Measurements from ENCODE around the gene KANSL1.

GRCh38 chr17:46147296-46147695 is 45.9 kb downstream of the KANSL1 start:
- TF ChIP-seq REST (IDR thresholded peaks at IDR 0.05; ENCODE audit: insufficient read depth in 1 of 2, low read depth in 2 of 2, low read length in 2 of 2): no peak
- TF ChIP-seq POLR2AphosphoS5 (IDR thresholded peaks at IDR 0.05; ENCODE audit: low read depth, low read length): no peak
- TF ChIP-seq TAF1 (IDR thresholded peaks at IDR 0.05; ENCODE audit: borderline replicate concordance, insufficient read depth, low read length): no peak
- no peak for TF ChIP-seq SIN3A (IDR thresholded peaks at IDR 0.05; ENCODE audit: borderline replicate concordance, insufficient read depth, low read length)
- no peak for TF ChIP-seq FOXP2 (optimal IDR thresholded peaks at IDR 0.05; ENCODE audit: borderline replicate concordance, extremely low read depth, extremely low read length, insufficient read depth)
